ENCODE data around the gene NAP1L1.

The NAP1L1 gene

DNA sequence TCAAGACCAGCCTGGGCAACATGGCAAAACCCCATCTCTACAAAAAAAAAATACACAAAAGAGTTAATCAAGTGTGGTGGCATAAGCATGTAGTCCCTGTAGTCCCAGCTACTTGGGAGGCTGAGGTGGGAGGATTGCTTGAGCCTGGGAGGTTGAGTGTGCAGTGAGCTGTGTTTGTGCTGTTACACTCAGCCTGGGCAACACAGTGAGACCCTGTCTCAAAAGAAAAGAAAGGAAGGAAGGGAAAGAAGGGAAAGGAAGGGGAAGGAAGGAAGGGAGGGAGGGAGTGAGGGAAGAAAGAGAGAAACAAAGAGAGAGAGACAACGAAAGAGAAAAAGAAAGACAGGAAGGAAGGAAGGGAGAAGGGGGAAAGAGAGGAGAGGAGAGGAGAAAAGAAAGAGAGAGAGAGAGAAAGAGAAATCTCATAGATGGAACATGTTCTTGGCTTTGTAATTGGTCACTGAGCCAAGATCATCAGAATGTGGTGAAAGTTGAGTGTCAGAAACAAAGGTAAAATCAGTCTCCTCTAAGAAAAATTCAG lies 26.8 kb upstream of the NAP1L1 start:
- TF ChIP-seq CTCF (conservative IDR thresholded peaks at IDR 0.05; ENCODE audit: low read depth, low read length): no peak
- Histone ChIP-seq H2AFZ (ENCODE audit: low read depth) (no peak overlapping the region), H3K79me2 (ENCODE audit: insufficient read depth, low read depth) (no peaks in the 10 kb centered on the region), H3K4me2 (no peak overlapping the region), H3K4me3 (IDR thresholded peaks at IDR 0.05; ENCODE audit: insufficient read depth, low read depth, low read length) (no peak overlapping the region), H3K4me1 (ENCODE audit: low read depth, poor library complexity, severe bottlenecking) (no peaks in the 10 kb centered on the region), H3K27me3 (ENCODE audit: insufficient read depth, low read depth) (no peaks in the 10 kb centered on the region), H3K27ac (no peak overlapping the region), H3K9ac (no peak overlapping the region), H3K36me3 (ENCODE audit: insufficient read depth) (no peaks in the 10 kb centered on the region), H4K20me1 (ENCODE audit: insufficient read depth) (no peaks in the 10 kb centered on the region)

DNA sequence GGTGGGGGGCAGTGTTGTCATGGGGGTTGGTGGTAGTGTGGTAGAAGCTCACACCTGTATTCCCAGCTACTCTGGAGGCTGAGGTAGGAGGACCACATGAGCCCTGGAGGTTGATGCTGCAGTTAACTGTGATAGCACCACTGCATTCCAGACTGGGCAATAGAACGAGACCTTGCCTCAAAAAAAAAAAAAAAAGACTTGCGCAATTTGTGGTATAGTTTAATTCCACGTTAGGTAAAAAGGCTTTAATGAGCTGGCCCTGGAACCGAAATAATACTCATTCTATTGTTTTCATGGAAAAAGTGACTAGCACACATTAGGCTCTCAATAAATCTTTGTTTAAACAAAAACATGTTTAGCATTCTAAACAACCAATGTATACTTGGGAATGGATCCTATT lies 25.4 kb upstream of the NAP1L1 start:
- Histone ChIP-seq H3K27ac (no peak overlapping the region), H3K79me2 (ENCODE audit: insufficient read depth, low read depth) (no peaks in the 10 kb centered on the region), H2AFZ (ENCODE audit: low read depth) (no peak overlapping the region), H3K27me3 (ENCODE audit: insufficient read depth, low read depth) (no peaks in the 10 kb centered on the region), H3K36me3 (ENCODE audit: insufficient read depth) (no peaks in the 10 kb centered on the region), H3K4me1 (ENCODE audit: low read depth, poor library complexity, severe bottlenecking) (no peaks in the 10 kb centered on the region), H3K4me3 (IDR thresholded peaks at IDR 0.05; ENCODE audit: insufficient read depth, low read depth, low read length) (no peak overlapping the region), H3K4me2 (no peak overlapping the region), H4K20me1 (ENCODE audit: insufficient read depth) (no peaks in the 10 kb centered on the region), H3K9ac (no peak overlapping the region)
- TF ChIP-seq CTCF (conservative IDR thresholded peaks at IDR 0.05; ENCODE audit: low read depth, low read length): no peak

- no peak overlapping the region for H3K9ac ChIP-seq
- H4K20me1 ChIP-seq (ENCODE audit: insufficient read depth): no peaks in the 10 kb centered on the region
- no peaks in the 10 kb centered on the region for H3K4me1 ChIP-seq (ENCODE audit: low read depth, poor library complexity, severe bottlenecking)
- H3K27ac ChIP-seq: no peak overlapping the region
- no peak overlapping the region for H3K4me2 ChIP-seq
- H3K27me3 ChIP-seq (ENCODE audit: insufficient read depth, low read depth): no peaks in the 10 kb centered on the region
- no peaks in the 10 kb centered on the region for H3K36me3 ChIP-seq (ENCODE audit: insufficient read depth)
- no peak for TF ChIP-seq CTCF (conservative IDR thresholded peaks at IDR 0.05; ENCODE audit: low read depth, low read length)
- H3K4me3 ChIP-seq (IDR thresholded peaks at IDR 0.05; ENCODE audit: insufficient read depth, low read depth, low read length): no peak overlapping the region
- H3K79me2 ChIP-seq (ENCODE audit: insufficient read depth, low read depth): no peaks in the 10 kb centered on the region
- H2AFZ ChIP-seq (ENCODE audit: low read depth): no peak overlapping the region
Measured at GRCh38 chr12:76108356-76108755, 23.9 kb upstream of the NAP1L1 start.

GRCh38 chr12:76106631-76107030 lies 22.1 kb upstream of the NAP1L1 start:
- Histone ChIP-seq H4K20me1 (ENCODE audit: insufficient read depth) (no peaks in the 10 kb centered on the region), H3K9ac (no peak overlapping the region), H2AFZ (ENCODE audit: low read depth) (no peak overlapping the region), H3K4me3 (IDR thresholded peaks at IDR 0.05; ENCODE audit: insufficient read depth, low read depth, low read length) (no peak overlapping the region), H3K79me2 (ENCODE audit: insufficient read depth, low read depth) (no peaks in the 10 kb centered on the region), H3K27ac (no peak overlapping the region), H3K27me3 (ENCODE audit: insufficient read depth, low read depth) (no peaks in the 10 kb centered on the region), H3K4me1 (ENCODE audit: low read depth, poor library complexity, severe bottlenecking) (no peaks in the 10 kb centered on the region), H3K36me3 (ENCODE audit: insufficient read depth) (no peaks in the 10 kb centered on the region), H3K4me2 (no peak overlapping the region)
- TF ChIP-seq CTCF (conservative IDR thresholded peaks at IDR 0.05; ENCODE audit: low read depth, low read length): no peak

Data from KMS-11 (cell line).